ENCODE data around the gene SLC12A6. TPM values are rescaled to one million over a fixed set of nuclear protein-coding genes. Genes with fewer than 3 reads are reported as not detected.

The SLC12A6 gene
- total RNA-seq, 4 donors from 2014 or later: 32.6 to 47.8 (median 42.1) TPM

- TF ChIP-seq CTCF (IDR thresholded peaks at IDR 0.05) (no peak), POLR2A (IDR thresholded peaks at IDR 0.05) (no peak)
- Histone ChIP-seq H3K4me1 (no peaks in the 10 kb centered on the region), H3K4me3 (replicated peaks in 1 of 3) (no peak overlapping the region), H3K9me3 (no peaks in the 10 kb centered on the region), H3K36me3 (peaks cover 6 to 18% of the 10 kb centered on the region in 2 donors), H3K27ac (no peak overlapping the region), H3K27me3 (no peaks in the 10 kb centered on the region)
- intact Hi-C loops (cut with DNase I): no loop called here
- DNase-seq: no peak
- 90 to 94% methylated on average over 3 of the region's 3 CpGs for WGBS, 2 donors
Measured at GRCh38 chr15:34259566-34259965, 78.0 kb downstream of the SLC12A6 start.

- peaks cover 15 to 32% of the 10 kb centered on the region in 2 donors for H3K36me3 ChIP-seq
- no peak overlapping the region for H3K4me3 ChIP-seq (replicated peaks in 1 of 3)
- no peak for DNase-seq
- intact Hi-C loops (cut with DNase I): no loop called here
- H3K27ac ChIP-seq: no peak overlapping the region
- TF ChIP-seq CTCF (IDR thresholded peaks at IDR 0.05) (no peak), POLR2A (IDR thresholded peaks at IDR 0.05) (no peak)
- no peaks in the 10 kb centered on the region for H3K9me3 ChIP-seq
- no peaks in the 10 kb centered on the region for H3K4me1 ChIP-seq
- 90 to 95% methylated on average over 2 of the region's 2 CpGs for WGBS, 2 donors
- H3K27me3 ChIP-seq: no peaks in the 10 kb centered on the region
Measured at GRCh38 chr15:34258151-34258550, 79.4 kb downstream of the SLC12A6 start.

GRCh38 chr15:34252545-34252944, 85.0 kb downstream of the SLC12A6 start:
- intact Hi-C loops (cut with DNase I): no loop called here
- TF ChIP-seq CTCF (IDR thresholded peaks at IDR 0.05): no peak
- no peak for TF ChIP-seq POLR2A (IDR thresholded peaks at IDR 0.05)
- H3K36me3 ChIP-seq: peaks cover 15 to 50% of the 10 kb centered on the region in 2 donors
- no peaks in the 10 kb centered on the region for H3K27me3 ChIP-seq
- no peak overlapping the region for H3K27ac ChIP-seq
- no peaks in the 10 kb centered on the region for H3K9me3 ChIP-seq
- no peak overlapping the region for H3K4me3 ChIP-seq (replicated peaks in 1 of 3)
- no peaks in the 10 kb centered on the region for H3K4me1 ChIP-seq
- DNase-seq: no peak

- H3K4me3 ChIP-seq (replicated peaks in 1 of 3): no peak overlapping the region
- no peaks in the 10 kb centered on the region for H3K9me3 ChIP-seq
- peaks cover 26 to 40% of the 10 kb centered on the region in 2 donors for H3K36me3 ChIP-seq
- H3K27ac ChIP-seq: no peak overlapping the region
- 98% methylated on average over 1 of the region's 1 CpG for WGBS, 2 donors
- intact Hi-C loops (cut with DNase I): no loop called here
- no peaks in the 10 kb centered on the region for H3K4me1 ChIP-seq
- TF ChIP-seq POLR2A (IDR thresholded peaks at IDR 0.05): no peak
- TF ChIP-seq CTCF (IDR thresholded peaks at IDR 0.05): no peak
- no peak for DNase-seq
- H3K27me3 ChIP-seq: no peaks in the 10 kb centered on the region
Measured at GRCh38 chr15:34248190-34248589, 89.4 kb downstream of the SLC12A6 start.

- Histone ChIP-seq H3K4me1 (no peaks in the 10 kb centered on the region), H3K36me3 (peaks cover 25 to 40% of the 10 kb centered on the region in 2 donors), H3K27ac (no peak overlapping the region), H3K9me3 (no peaks in the 10 kb centered on the region), H3K4me3 (replicated peaks in 1 of 3) (no peak overlapping the region), H3K27me3 (no peaks in the 10 kb centered on the region)
- intact Hi-C loops (cut with DNase I): no loop called here
- no peak for DNase-seq
- WGBS, 2 donors: 83 to 85% methylated on average over 9 of the region's 9 CpGs
- TF ChIP-seq CTCF (IDR thresholded peaks at IDR 0.05) (no peak), POLR2A (IDR thresholded peaks at IDR 0.05) (no peak)
Measured at GRCh38 chr15:34246276-34246976, 91.2 kb downstream of the SLC12A6 start.
